NCI-H1048 (cell line): Measurements from ENCODE around the gene MAP4K2.
A peak's percentile ranks its signal among the peaks of the same experiment; 100 is the strongest.

Experiments
- DNase-seq: peaks from one replicate; lab custom pipeline; 2025; lab: John Stamatoyannopoulos, UW

The MAP4K2 gene

GRCh38 chr11:64810891-64811272 is 7.9 kb upstream of the MAP4K2 start:
- DNase-seq: no peak

- peak; percentile 93 for DNase-seq
These were observed 7.4 kb upstream of the MAP4K2 start, which contains the start of gene MEN1 for GRCh38 chr11:64810271-64810890. TSS of gene MEN1 (minus strand) at chr11:64810551. CDS start at chr11:64810109, 442 bp downstream.

- DNase-seq: peak; percentile 38
These were observed 6.8 kb upstream of the MAP4K2 start for GRCh38 chr11:64809781-64810241.

GRCh38 chr11:64805481-64805880 is 2.5 kb upstream of the MAP4K2 start:
- no peak for DNase-seq

- DNase-seq: no peak
These were observed 1.6 kb upstream of the MAP4K2 start for GRCh38 chr11:64804346-64805210.

GRCh38 chr11:64803846-64804345 is 882 bp upstream of the MAP4K2 start:
- DNase-seq: no peak

GRCh38 chr11:64802370-64803157 is 450 bp downstream of the MAP4K2 start:
- no peak for DNase-seq

DNA sequence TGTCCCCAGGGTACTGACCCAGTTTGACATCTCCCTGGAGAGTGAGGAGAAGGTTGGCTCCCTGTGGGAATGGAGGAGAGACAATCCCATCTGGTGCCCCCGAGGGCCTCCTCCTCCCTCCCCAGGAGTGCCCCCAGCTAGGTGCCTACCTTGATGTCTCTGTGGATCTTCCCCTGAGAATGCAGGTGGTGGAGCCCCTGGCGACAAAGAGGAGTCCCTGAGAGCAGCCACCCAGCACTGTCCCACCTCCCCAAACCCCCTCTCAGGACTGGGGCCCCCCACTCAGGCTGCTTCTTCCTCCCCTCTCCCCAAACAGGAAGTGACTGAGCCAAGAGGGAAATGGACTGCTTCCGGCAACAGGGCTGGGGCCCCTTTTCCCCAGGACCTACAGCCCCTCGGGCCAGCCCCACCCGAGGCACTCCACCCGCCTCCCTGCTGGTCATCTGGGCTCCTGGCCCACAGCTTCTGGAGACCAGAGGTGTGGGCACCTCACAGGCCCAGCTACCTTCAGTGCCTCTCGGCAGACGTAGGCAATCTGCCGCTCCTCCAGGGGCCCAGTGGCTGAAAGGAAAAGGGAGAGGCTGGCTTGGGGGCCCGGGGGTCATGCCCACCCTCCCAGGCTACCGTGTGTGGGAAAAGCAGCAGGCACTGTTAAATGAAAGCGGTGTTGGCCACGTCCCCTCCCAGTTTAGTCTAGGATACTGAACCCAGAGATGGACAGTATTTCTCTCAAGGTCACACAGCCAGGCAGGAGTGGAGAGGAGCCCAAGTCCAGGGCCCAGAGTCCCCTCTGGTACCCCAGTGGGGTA is 1.2 kb downstream of the MAP4K2 start:
- DNase-seq: no peak

- no peak for DNase-seq
These were observed 1.9 kb downstream of the MAP4K2 start for GRCh38 chr11:64801158-64801464.

GRCh38 chr11:64800303-64801157 is 2.5 kb downstream of the MAP4K2 start:
- no peak for DNase-seq

- DNase-seq: no peak
These were observed 3.3 kb downstream of the MAP4K2 start for GRCh38 chr11:64799623-64800302.

DNA sequence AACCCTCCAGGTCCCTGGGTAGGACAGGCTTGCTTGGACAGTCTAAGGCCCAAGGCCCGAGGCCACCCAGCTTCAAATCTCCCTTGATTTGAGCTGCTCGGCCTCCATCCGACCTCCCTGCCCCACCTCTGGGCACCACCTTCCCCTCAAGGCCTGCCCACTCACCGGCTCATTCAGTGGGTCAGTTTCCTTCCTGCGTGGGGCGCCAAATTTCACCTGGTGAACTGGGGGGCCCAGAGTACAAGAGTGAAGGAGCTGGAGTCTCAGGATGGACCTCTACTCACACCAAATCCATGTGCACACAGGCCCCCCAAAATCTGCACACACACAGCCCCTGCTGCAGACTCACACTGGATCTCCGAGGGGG is 3.8 kb downstream of the MAP4K2 start:
- DNase-seq: no peak

DNA sequence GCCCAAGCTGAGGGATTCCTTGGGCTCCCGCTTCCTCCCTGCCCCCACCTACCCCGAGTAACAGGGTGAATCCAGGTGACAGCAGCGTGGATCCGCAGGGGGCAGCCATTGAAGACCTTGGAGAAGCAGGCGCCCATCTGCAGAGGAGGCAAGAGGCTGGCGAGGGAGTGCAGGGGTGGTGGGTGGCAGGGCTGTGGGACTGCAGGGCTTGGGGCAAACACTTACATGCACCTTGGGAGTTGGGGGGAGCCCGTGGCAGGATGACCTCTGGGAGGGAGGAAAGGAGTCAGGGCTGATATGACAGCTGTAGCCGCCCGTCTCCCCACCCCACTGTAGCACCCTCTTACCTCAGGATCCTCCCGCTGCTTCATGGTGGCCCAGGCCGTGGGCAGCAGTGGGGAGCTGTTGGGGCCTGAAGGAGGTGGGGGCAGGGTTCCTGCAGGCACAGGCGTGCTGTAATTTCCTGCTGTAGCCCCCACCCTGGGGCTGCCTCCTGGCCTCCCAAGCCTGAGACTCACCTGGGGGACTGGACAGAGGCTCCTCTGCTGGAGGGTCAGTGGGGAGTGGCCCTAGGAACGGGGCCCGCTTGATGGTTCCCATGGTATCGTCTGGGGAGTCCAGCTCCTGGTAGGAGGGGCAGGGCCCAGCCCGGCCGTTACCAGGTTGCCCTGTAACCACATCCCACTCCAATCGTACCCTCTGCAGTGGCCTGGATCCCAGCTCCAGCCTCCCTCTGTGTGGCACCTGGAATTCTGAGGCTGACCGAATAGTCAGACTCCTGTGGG is 6.1 kb downstream of the MAP4K2 start:
- no peak for DNase-seq

DNA sequence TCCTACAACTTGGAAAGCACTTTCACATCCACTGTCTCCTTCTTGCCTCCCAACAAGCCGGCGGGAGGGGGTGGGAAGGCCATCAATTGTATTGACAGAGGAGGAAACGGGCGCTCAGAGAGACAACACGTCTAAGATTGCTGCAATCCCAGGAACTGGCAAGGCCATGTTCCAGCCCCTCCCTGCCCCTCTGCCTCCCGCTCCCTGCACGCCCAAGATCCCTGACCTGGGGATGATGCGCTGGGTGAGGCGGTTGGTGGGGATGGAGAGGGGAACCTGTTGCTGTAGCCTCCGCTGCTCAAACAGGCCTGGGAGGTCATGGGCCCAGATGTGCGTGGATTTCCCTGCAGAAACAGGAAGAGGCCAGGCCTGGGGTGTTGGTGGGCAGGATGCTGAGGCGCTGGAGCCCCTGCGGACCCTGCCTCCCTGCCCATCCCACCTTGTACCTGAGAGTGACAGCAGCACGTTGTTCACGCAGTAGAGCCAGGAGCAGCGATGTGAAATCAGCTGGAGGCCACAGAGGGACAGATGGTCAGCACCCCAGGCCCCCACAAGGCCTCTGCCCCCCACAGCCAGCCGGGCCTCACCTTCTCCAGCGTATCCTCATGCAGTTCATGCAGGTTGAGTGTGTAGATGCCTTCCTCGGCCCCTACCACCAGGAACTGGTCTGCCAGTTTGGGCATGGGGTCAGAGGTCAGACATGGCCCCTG is 6.8 kb downstream of the MAP4K2 start:
- no peak for DNase-seq

- no peak for DNase-seq
These were observed 8.5 kb downstream of the MAP4K2 start for GRCh38 chr11:64794526-64794925.

- no peak for DNase-seq
These were observed 9.5 kb downstream of the MAP4K2 start for GRCh38 chr11:64793271-64794160.

DNA sequence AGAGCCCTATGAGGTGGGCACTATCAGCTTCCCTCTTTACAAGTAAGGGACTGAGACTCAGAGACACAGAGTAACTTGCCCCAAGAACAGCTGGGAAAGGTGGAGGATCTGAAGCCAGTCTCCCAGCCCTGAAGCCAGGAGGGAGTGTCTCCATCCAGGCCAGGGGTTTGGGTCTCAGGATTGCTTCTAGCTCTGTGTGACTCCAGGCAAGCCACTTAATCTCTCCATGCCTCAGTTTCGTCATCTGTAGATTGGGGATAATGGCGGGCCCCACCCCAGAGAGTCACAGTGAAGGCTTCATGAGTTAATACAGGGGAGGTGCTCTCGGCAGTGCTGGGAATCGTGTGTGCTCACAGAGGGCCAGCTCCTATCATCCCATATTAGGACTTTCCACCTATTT is 10.5 kb downstream of the MAP4K2 start:
- DNase-seq: no peak
